Neutrophil (primary cell): Measurements from ENCODE around the gene PNPO.
"Not testable (repeated sequence)": the region's sequence is repeated elsewhere in the genome, so short reads cannot be mapped to it uniquely, and the experiment has no call there.

Experiments
- H3K27ac ChIP-seq: fragments of 200-600 bp; sonication (generic); 2 replicates; pipeline ENCODE4 v1.5.1; 2016; ENCODE audit warnings: mild to moderate bottlenecking, moderate library complexity
- H3K27me3 ChIP-seq: fragments of 200-600 bp; sonication (generic); 2 replicates; pipeline ENCODE4 v1.6.0; 2016; ENCODE audit warnings: mild to moderate bottlenecking
- H3K36me3 ChIP-seq: fragments of 200-600 bp; sonication (generic); 2 replicates; pipeline ENCODE4 v1.5.1; 2017
- H3K4me1 ChIP-seq, 2 experiments: fragments of 200-600 bp in 1 of 2; sonication (generic) in 1 of 2; 1 replicate in 1 of 2; 2 replicates in 1 of 2; pipeline versions ENCODE4 v1.5.1 to v1.6.1; 2013 to 2016; ENCODE audit warnings: low read depth in 1 of 2, low read length in 1 of 2, mild to moderate bottlenecking in 1 of 2, moderate library complexity in 1 of 2; ENCODE audit not compliant: control insufficient read depth in 1 of 2, insufficient read depth in 1 of 2
- H3K4me3 ChIP-seq, 2 experiments: fragments of 200-600 bp in 1 of 2; sonication (generic) in 1 of 2; 1 replicate in 1 of 2; 2 replicates in 1 of 2; pipeline ENCODE4 v1.5.1; 2013 to 2016; ENCODE audit warnings: low read depth in 1 of 2, low read length in 1 of 2, mild to moderate bottlenecking in 1 of 2, moderate library complexity in 1 of 2
- H3K9me3 ChIP-seq: fragments of 200-600 bp; sonication (generic); 2 replicates; pipeline ENCODE4 v1.5.1; 2016
- CTCF ChIP-seq: fragments of 200-600 bp; sonication (generic); IDR thresholded peaks from 2 replicates; pipeline ENCODE4 v1.5.1; 2016; ENCODE audit warnings: antibody characterized with exemption

PNPO gene

GRCh38 chr17:47987240-47987835 is 46.0 kb downstream of the PNPO start:
- peaks cover 32% of the 10 kb centered on the region for H3K36me3 ChIP-seq
- no peak overlapping the region for H3K27ac ChIP-seq
- no peaks in the 10 kb centered on the region for H3K4me1 ChIP-seq
- H3K4me3 ChIP-seq = no peak overlapping the region
- no peak for TF ChIP-seq CTCF
- peaks cover 25% of the 10 kb centered on the region for H3K27me3 ChIP-seq
- H3K9me3 ChIP-seq = no peaks in the 10 kb centered on the region

GRCh38 chr17:47988445-47988844 is 47.1 kb downstream of the PNPO start:
- H3K27ac ChIP-seq, H3K9me3 ChIP-seq, H3K4me3 ChIP-seq, H3K4me1 ChIP-seq: not testable (repeated sequence)
- H3K27me3 ChIP-seq = peaks cover 25% of the 10 kb centered on the region
- H3K36me3 ChIP-seq = peaks cover 21% of the 10 kb centered on the region

- H3K4me3 ChIP-seq = no peak overlapping the region
- H3K4me1 ChIP-seq = no peaks in the 10 kb centered on the region
- peaks cover 25% of the 10 kb centered on the region for H3K27me3 ChIP-seq
- no peak for TF ChIP-seq CTCF
- H3K27ac ChIP-seq = no peak overlapping the region
- H3K9me3 ChIP-seq = no peaks in the 10 kb centered on the region
- H3K36me3 ChIP-seq = peaks cover 14% of the 10 kb centered on the region
Measured at GRCh38 chr17:47989159-47989558, 47.8 kb downstream of the PNPO start.

- Histone ChIP-seq H3K4me1 (no peaks in the 10 kb centered on the region), H3K4me3 (no peak overlapping the region), H3K27ac (no peak overlapping the region), H3K36me3 (peaks cover 9% of the 10 kb centered on the region), H3K27me3 (peaks cover 25% of the 10 kb centered on the region), H3K9me3 (no peaks in the 10 kb centered on the region)
- no peak for TF ChIP-seq CTCF
Measured at GRCh38 chr17:47989700-47990099, 48.3 kb downstream of the PNPO start.

- Histone ChIP-seq H3K36me3 (no peaks in the 10 kb centered on the region), H3K9me3 (no peaks in the 10 kb centered on the region), H3K27ac (no peak overlapping the region), H3K4me1 (no peaks in the 10 kb centered on the region), H3K27me3 (peaks cover 25% of the 10 kb centered on the region), H3K4me3 (no peak overlapping the region)
- no peak for TF ChIP-seq CTCF
Measured at GRCh38 chr17:47990962-47991731, 49.8 kb downstream of the PNPO start.

- no peaks in the 10 kb centered on the region for H3K4me1 ChIP-seq
- H3K27me3 ChIP-seq = peaks cover 21% of the 10 kb centered on the region
- no peak overlapping the region for H3K27ac ChIP-seq
- no peak for TF ChIP-seq CTCF
- no peaks in the 10 kb centered on the region for H3K36me3 ChIP-seq
- H3K4me3 ChIP-seq = no peak overlapping the region
- no peaks in the 10 kb centered on the region for H3K9me3 ChIP-seq
Measured at GRCh38 chr17:47992216-47992615, 50.8 kb downstream of the PNPO start.
